RWPE1 (cell line): ENCODE measurements around the gene KRTAP5-4.

Experiments
- CTCF ChIA-PET: fragments of 350-600 bp; sonication (Branson Sonifier 250); formaldehyde crosslinking; extraction: SDS; loops from one replicate; lab custom pipeline; 2021; lab: Yijun Ruan, JAX
- POLR2A ChIA-PET: fragments of 400-600 bp; formaldehyde crosslinking; extraction: SDS; loops from one replicate; lab custom pipeline; 2020; ENCODE audit warnings: antibody characterized with exemption; ENCODE audit not compliant: low non-redundant PET; lab: Yijun Ruan, JAX
- DNase-seq: peaks from one replicate; pipeline ENCODE4 v3.0.0; 2012; ENCODE audit warnings: low spot score
- H3K27ac ChIP-seq: fragments of 450-650 bp; 2 replicates; pipeline ENCODE4 v1.5.1; 2017
- CTCF ChIP-seq: fragments of 450-650 bp; conservative IDR thresholded peaks from 2 replicates; pipeline ENCODE4 v1.5.1; 2017; ENCODE audit warnings: low read depth, mild to moderate bottlenecking

Gene KRTAP5-4

GRCh38 chr11:1639102-1639620, 17.2 kb upstream of the KRTAP5-4 start:
- ChIA-PET CTCF (interaction anchor here (0.5 to 2.9 kb wide), 8 partner anchors 8 to 514 kb away, joined by 3 to 24 read pairs (median 5); no protein-coding TSS in a partner anchor), POLR2A (no interaction called here)
- H3K27ac ChIP-seq = no peak overlapping the region
- no peak for TF ChIP-seq CTCF
- no peak for DNase-seq

- CTCF ChIA-PET = interaction anchor here (1.4 to 2.2 kb wide), 2 partner anchors 9 to 15 kb away, joined by 4 to 6 read pairs; partner anchors contain the start of gene KRTAP5-5
- no peak overlapping the region for H3K27ac ChIP-seq
- DNase-seq = no peak
- TF ChIP-seq CTCF = no peak
- POLR2A ChIA-PET = no interaction called here
Measured at GRCh38 chr11:1638344-1638743, 16.4 kb upstream of the KRTAP5-4 start.

GRCh38 chr11:1637628-1638027, 15.7 kb upstream of the KRTAP5-4 start:
- ChIA-PET POLR2A (no interaction called here), CTCF (interaction anchor here (1.4 to 2.2 kb wide), 2 partner anchors 8 to 15 kb away, joined by 4 to 6 read pairs; partner anchors contain the start of gene KRTAP5-5)
- no peak overlapping the region for H3K27ac ChIP-seq
- DNase-seq = no peak
- TF ChIP-seq CTCF = no peak

- H3K27ac ChIP-seq = no peak overlapping the region
- ChIA-PET POLR2A (no interaction called here), CTCF (interaction anchor here (1.2 to 2.2 kb wide), 2 partner anchors 17 to 41 kb away, joined by 3 to 6 read pairs; no protein-coding TSS in a partner anchor)
- DNase-seq = no peak
- TF ChIP-seq CTCF = no peak
Measured at GRCh38 chr11:1636291-1636950, 14.5 kb upstream of the KRTAP5-4 start.

- no peak for TF ChIP-seq CTCF
- no peak overlapping the region for H3K27ac ChIP-seq
- CTCF ChIA-PET = no interaction called here
- DNase-seq = no peak
- POLR2A ChIA-PET = no interaction called here
Measured at GRCh38 chr11:1633864-1634263, 11.9 kb upstream of the KRTAP5-4 start.

GRCh38 chr11:1632053-1632714, 10.2 kb upstream of the KRTAP5-4 start:
- no peak for TF ChIP-seq CTCF
- ChIA-PET CTCF (interaction anchor here (0.6 to 1.7 kb wide), 4 partner anchors 9 to 62 kb away, joined by 3 to 8 read pairs (median 4); no protein-coding TSS in a partner anchor), POLR2A (no interaction called here)
- DNase-seq = no peak
- H3K27ac ChIP-seq = no peak overlapping the region
